GDM1 (cell line): ENCODE data around the gene SLC4A2.
"Not testable (repeated sequence)": the region's sequence is repeated elsewhere in the genome, so short reads cannot be mapped to it uniquely, and the experiment has no call there.

Experiments used
- DNase-seq: peaks from one replicate; lab custom pipeline; 2025; lab: John Stamatoyannopoulos, UW

The SLC4A2 gene

DNA sequence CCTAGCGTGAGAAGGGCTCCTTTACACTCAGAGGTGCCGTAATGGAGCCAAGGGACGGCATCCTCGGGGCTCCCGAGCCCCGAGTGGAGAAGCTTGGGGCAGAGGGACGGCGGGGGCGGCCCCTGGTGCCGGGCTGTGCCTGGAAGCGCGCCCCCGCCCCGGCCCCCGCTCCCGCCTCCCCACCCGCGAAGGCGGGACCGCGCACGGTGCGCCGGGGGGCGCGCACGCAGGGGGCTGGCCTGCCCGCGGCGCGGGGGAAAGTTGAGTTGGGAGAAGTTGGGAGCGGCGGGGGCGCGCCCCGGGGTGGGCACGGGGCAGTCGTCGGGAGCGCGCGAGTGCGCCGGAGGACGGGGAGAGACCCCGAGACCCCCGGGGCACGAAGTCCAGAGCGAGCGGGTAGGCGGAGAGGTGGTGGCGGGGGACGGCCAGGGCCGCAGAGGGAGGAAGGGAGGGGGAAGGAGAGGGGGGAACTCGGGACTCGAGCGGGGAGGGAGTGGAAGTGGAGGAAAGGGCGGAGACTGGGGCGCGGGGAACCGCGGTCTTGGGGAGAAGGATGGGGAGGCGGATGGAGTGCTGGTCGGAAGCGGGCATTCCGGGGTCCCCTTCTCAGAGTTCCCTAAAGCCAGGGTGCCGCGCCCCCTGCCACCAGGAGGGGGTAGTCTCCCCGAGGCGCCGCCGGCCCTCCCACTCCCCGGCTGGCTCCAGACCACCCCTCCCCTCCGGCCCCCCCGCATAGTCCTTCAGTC lies at the start of gene SLC4A2:
TSS of gene SLC4A2 (plus strand) at position 223 of the 746 bp plus-strand sequence. CDS start 2,399 bp downstream, outside the sequence.
- peak; percentile 78 for DNase-seq

DNA sequence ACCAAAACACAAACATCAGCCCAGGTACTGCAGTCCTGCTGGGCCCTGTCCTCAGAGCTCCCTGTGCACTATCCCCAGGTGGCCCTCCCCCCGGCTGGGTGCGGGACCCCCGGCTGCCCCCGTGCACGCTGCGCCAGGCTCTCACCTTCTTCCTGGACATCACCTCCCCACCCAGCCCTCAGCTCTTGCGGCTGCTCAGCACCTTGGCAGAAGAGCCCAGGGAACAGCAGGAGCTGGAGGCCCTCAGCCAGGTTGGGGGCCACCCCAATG lies 49.4 kb upstream of the SLC4A2 start:
- DNase-seq, result no peak

- peak; percentile 25 for DNase-seq
Measured at GRCh38 chr7:151010307-151011096, 48.9 kb upstream of the SLC4A2 start.

DNA sequence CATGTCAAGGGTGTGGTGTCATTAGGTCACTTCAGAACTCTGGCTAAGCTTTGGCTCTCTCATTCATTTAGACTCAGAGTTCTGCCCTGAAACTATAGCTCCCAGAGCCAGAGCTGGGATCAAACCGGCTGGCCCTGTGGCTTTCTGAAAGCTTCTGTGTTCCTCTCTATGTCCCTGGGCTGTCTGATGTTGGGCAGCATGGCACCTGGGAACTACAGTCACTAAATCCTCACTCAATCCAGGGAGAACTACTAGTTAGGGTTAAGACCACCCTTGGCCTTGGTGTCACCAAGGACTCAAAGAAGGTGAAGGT lies 48.3 kb upstream of the SLC4A2 start:
- no peak for DNase-seq

DNA sequence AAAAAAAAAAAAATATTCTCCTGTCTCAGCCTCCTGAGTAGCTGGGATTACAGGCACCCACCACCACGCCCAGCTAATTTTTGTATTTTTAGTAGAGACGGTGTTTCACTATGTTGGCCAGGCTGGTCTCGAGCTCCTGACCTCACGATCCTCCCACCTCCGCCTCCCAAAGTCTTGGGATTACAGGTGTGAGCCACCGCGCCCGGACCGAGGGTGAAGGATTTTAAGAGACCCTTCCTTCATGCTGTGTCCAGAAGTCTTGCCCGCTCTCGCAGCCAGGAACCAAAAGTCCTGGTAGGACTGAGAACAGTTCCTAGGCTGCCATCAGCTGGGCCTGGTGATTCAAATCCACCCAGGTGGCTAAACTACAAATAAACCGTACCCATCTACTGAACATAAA lies 47.8 kb upstream of the SLC4A2 start:
- DNase-seq, result not testable (repeated sequence)

GRCh38 chr7:151012031-151012692 lies 47.2 kb upstream of the SLC4A2 start:
- no peak for DNase-seq

DNA sequence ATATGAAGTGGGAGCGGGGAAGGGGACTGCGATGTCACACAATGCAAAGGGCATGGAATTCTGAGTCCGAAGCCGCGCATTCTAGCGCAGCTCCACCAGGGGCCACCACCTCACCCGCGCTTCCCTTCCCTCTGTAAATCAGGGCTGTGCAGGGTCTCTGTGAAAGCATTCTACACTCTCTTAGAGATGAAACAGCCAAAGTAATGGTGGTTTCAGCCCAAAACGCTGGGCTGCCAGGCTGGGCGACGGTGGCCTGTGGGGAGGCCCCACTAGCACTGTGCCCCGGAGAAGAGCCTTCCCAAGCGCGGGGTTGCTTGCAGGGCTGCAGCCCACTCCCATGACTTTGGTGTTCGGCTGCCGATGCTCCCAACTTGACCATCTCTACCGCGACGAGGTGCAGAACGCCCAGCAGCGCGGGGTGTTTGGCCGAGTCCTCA lies 46.5 kb upstream of the SLC4A2 start:
- no peak for DNase-seq

- no peak for DNase-seq
Measured at GRCh38 chr7:151013356-151013732, 46.0 kb upstream of the SLC4A2 start.

DNA sequence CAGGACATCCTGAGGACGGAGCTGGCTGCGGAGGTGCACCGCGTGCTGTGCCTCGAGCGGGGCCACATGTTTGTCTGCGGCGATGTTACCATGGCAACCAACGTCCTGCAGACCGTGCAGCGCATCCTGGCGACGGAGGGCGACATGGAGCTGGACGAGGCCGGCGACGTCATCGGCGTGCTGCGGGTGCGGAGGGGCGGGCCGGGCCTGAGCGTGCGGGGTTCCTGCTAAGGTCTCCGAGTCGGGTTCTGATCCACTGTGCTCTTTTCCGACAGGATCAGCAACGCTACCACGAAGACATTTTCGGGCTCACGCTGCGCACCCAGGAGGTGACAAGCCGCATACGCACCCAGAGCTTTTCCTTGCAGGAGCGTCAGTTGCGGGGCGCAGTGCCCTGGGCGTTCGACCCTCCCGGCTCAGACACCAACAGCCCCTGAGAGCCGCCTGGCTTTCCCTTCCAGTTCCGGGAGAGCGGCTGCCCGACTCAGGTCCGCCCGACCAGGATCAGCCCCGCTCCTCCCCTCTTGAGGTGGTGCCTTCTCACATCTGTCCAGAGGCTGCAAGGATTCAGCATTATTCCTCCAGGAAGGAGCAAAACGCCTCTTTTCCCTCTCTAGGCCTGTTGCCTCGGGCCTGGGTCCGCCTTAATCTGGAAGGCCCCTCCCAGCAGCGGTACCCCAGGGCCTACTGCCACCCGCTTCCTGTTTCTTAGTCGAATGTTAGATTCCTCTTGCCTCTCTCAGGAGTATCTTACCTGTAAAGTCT lies 45.5 kb upstream of the SLC4A2 start:
- DNase-seq, result no peak

DNA sequence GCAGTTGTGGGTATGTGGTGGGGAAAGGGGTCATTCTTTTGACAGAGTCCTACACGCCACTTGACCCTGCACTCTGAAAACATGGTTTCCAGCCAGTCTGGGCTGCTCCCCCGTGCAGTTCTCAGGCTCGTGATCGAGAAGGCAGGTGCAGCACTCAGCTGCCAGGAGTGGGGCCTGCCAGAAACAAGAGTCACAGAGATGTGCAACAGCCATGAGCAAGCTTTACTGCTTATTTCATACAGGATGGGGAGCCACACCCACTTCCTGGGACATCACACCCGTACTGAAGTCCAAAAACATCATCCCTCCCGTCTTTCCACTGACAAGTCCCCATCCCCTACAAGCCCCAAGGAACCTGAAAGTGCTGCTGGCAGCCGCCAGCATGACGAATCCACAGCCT lies 44.4 kb upstream of the SLC4A2 start:
- no peak for DNase-seq

DNA sequence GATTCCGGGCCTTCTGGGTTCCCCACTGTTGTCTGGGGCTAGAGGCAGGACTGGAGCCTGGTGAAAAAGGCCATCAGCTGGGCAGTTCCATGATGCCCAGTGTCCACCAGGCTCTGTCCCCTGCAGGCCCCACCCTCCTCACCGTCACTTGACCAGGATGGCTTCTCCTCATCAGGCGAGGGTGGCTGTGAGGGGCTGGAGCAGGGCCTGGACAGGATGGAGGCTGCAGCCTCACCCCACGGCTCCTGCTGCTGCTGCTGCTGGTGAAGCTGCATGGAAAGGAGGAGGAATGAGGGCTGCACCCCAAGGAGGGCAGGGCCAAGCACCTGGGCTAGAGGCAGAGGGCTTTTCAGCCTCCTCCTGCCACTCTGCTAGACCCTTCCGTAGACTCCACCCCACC lies 43.4 kb upstream of the SLC4A2 start:
- DNase-seq, result no peak

- DNase-seq, result no peak
Measured at GRCh38 chr7:151016505-151016904, 42.9 kb upstream of the SLC4A2 start.

DNA sequence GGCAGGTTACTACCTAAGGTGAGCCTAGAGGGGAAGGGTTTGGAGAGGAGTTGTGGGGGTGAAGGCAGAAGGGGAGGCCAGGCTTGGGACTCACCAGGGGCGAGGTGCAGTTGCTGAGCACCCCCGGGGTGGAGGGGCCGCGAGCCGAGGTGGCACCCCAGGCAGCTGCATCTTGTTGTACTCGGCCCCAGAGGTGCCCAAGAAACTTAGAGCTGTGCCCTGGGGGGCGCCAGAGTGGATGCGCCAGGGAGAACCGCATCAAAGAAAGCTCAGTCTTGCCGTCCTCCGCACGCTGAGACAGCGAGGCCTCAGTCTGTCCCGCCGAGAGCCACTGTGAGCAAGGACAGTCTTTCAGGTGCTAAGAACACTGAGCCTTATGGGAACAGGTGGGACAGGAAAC lies 42.4 kb upstream of the SLC4A2 start:
- DNase-seq, result no peak

DNA sequence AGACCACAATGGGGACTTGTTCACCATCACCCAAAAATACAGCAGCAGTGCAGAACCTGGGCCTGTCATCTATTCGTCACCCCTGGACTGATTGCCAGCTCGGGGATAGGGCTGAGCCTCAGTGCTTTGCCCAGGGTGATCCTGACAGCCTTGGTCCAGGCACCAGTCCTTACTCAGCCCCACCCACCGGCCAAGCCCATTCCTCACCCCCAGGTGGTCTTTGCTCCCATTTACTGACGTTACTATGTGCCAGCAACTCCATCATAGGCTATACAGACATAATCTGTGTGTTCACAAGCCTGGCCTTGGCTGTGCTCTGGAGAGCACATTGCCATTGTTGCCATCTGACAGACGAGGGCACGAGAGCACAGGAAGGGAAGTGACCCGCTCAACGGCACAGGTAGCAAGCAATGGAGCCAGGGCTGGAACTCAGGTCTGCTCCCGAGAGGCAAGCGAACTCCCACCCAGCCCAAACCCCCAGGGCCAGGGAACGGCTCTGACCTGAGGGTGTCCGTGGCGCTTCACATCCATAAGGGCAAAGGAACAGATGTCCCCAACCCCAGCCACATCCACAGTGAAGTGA lies 41.9 kb upstream of the SLC4A2 start:
- no peak for DNase-seq

DNA sequence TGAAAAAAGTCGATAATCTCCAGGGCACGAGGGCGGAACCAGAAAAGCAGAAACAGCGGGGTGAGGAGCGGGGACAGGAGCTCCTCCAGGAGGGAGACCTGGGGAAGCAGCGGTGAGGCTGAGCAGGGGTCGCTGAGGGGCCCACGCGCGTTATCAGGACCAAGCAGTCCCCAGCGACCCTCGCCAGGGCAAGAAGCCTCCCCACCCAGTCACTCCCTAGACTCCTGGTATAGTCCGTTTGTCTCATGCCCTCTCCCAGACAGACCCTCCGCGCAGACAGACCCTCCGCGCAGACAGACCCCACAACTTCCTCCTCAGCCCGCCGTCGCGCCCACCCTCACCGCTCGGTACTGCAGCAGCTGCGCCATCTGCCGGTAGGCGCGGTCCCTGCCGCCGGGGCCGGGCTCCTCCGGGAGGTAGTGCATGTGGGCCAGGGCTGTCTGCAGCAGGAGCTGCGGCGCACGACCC lies 41.4 kb upstream of the SLC4A2 start:
- DNase-seq, result peak; percentile 48

DNA sequence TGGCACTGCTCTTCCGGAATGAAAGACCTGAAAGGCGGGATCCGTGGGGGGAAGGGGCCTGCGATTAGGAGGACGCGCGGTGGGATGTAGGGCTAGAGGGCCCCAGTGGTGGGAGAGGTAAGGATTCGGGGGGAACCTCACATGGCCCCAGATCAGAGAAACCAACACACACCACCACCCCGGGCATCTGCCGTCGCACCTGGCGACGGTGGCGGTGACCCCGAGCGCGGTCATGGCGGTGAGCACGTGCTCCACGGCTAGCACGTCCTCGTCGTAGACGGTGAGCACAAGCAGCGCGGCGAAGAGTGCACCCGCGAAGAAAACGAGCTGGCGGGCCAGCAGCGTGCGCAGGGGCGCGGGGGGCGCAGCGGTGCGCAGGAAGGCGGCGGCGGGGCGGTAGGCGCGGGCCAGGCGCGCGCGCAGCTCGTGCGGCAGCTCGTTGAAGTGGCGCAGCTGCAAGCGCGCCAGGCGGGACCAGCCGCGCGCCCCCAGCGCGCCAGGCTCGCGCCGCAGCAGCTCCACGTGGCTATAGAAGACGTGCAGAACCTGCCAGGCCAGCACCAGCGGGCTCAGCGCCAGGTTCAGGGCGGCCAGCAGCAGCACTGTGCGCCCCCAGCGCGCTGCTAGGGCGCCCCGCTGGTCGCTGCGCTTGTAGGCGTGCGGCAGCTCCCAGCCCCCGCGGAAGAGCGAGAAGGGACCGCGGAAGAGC lies 40.8 kb upstream of the SLC4A2 start:
- no peak for DNase-seq

DNA sequence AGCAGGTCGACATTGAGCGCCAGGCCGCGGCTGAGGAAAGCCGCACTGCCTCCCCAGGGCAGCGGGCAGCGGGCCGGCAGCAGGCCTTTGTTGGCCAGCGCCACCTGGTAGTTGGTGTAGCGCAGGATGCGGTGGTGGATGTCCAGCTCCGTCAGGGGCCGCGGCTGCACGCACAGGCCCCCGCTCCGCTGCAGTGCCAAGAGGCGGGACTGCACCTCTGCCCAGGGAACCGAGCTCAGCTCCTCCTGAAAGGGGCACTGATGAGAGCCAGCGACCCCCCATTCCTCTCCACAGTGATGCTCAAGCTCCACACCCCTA lies 40.3 kb upstream of the SLC4A2 start:
- DNase-seq, result no peak

DNA sequence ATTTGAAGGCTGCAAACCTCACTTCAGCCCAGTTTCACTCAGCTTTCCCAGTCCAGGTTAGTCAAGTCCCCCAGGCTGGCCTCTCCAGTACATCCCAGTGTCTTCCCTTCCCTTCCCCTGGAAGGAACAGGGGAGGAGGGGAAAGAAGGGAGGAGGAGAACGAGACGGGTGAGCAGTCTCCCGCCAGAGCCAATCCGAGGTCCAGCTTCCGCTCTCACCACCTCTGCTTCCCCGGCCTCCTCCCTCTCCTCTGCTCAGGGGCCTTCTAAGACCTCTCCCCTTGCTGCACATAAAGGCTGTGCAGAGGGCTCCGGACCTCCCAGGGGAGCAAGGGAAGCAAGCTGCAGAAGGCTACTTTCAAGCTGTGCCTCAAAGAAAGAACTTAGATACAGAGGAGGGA lies 39.2 kb upstream of the SLC4A2 start:
- DNase-seq, result no peak

- no peak for DNase-seq
Measured at GRCh38 chr7:151023232-151023631, 36.2 kb upstream of the SLC4A2 start.

DNA sequence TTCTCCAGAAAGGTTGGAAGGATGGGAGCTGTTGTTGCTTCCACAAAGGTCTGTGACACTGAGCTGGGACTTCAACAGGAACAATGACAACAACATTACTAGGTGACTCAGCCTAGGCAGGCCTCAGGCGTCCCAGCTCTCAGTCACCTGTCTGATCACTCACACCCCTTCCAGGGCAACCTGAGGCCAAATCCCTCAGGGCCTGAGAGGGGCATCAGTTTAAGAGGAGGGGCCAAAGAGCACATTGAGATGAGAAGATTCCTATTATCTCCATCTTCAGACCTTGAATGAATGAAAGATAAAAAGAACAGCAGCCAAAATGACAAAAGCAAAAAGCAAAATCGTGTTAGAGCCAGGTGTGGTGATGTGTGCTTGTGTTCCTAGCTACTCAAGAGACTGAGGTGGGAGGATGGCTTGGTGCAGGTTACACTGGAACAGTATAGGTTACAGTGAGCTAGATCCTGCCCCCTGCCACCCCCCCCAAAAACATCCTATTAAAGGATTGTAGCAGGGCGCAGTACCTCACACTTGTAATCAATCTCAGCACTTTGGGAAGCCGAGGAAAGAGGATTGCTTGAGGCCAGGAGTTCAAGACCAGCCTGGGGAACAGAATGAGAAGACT lies 34.8 kb upstream of the SLC4A2 start, which contains the start of gene ATG9B:
TSS of gene ATG9B (minus strand) at position 60 of the 622 bp plus-strand sequence. CDS start 71 bp downstream, outside the sequence.
- no peak for DNase-seq
